GM23338 (cell line): ENCODE results near the gene TREML4.

Experiments used
- CREB1 ChIP-seq: fragments of 250-450 bp; sonication (Bioruptor Pico); IDR thresholded peaks from 2 replicates; pipeline ENCODE4 v1.5.0; 2020; ENCODE audit warnings: low read depth, mild to moderate bottlenecking, moderate library complexity
- EZH2 ChIP-seq: fragments of 200-600 bp; sonication (generic); IDR thresholded peaks from one replicate; pipeline ENCODE4 v1.8.0; 2017; ENCODE audit warnings: antibody characterized with exemption, mild to moderate bottlenecking, low read depth; ENCODE audit not compliant: unreplicated experiment
- EZH2phosphoT487 ChIP-seq: fragments of 200-600 bp; sonication (generic); IDR thresholded peaks from one replicate; pipeline ENCODE4 v1.8.1; 2018; ENCODE audit warnings: antibody characterized with exemption; ENCODE audit not compliant: unreplicated experiment
- JUNB ChIP-seq: IDR thresholded peaks from one replicate; pipeline ENCODE4 v1.6.1; 2016; ENCODE audit warnings: antibody characterized with exemption; ENCODE audit not compliant: unreplicated experiment
- NANOG ChIP-seq: IDR thresholded peaks from 2 replicates; pipeline ENCODE4 v1.6.1; 2016; ENCODE audit warnings: antibody characterized with exemption, borderline replicate concordance
- POLR2AphosphoS5 ChIP-seq: IDR thresholded peaks from 2 replicates; pipeline ENCODE4 v1.6.1; 2016; ENCODE audit warnings: antibody characterized with exemption, low read depth
- STAT1 ChIP-seq: IDR thresholded peaks from one replicate; pipeline ENCODE4 v1.6.1; 2016; ENCODE audit warnings: antibody characterized with exemption; ENCODE audit not compliant: unreplicated experiment
- ZNF114 ChIP-seq: fragments of 250-450 bp; sonication (Bioruptor Pico); IDR thresholded peaks from 2 replicates; pipeline ENCODE4 v1.5.0; 2020; ENCODE audit warnings: mild to moderate bottlenecking, moderate library complexity
- ZNF331 ChIP-seq: fragments of 250-450 bp; sonication (Bioruptor Pico); IDR thresholded peaks from 2 replicates; pipeline ENCODE4 v1.5.0; 2020; ENCODE audit warnings: low read depth, mild to moderate bottlenecking, moderate library complexity
- TF ChIP-seq, protein P1 (sequence below), 2 experiments: fragments of 200-600 bp in 1 of 2; sonication (generic) in 1 of 2; conservative IDR thresholded peaks; 2 replicates each; pipeline versions ENCODE4 v1.5.1 to v1.6.1; 2016 to 2017; ENCODE audit warnings: antibody characterized with exemption in 2 of 2, low read depth in 2 of 2, mild to moderate bottlenecking in 2 of 2, moderate library complexity in 1 of 2
- TF ChIP-seq, protein P2 (sequence below): fragments of 250-450 bp; sonication (Bioruptor Pico); IDR thresholded peaks from 2 replicates; pipeline ENCODE4 v1.5.0; 2020; ENCODE audit warnings: mild to moderate bottlenecking, moderate library complexity
- TF ChIP-seq, protein P3 (sequence below): IDR thresholded peaks from one replicate; pipeline ENCODE4 v1.6.1; 2018; ENCODE audit warnings: antibody characterized with exemption; ENCODE audit not compliant: unreplicated experiment
- TF ChIP-seq, protein P4 (sequence below): IDR thresholded peaks from 2 replicates; pipeline ENCODE4 v1.6.1; 2016; ENCODE audit warnings: antibody characterized with exemption

DNA sequence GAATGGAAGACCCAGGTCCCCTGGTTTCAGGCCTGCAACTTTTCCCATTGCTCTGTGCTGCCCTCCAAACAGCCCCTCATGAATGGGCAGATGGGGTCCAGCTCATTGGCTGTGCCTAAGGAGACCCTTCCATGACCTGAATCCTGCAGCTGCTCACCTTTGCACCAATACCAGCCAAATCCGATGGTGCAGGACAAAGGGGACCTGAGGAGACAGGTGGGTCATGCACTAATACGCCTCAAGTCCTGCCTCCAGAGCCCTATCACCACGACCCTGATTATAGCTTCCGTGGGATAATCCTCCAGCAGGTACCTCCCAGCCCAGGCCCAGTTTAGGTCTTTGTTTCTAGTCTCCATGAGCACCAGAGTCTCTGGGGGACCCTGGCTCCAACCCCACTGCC lies 41.6 kb downstream of the TREML4 start:
- TF ChIP-seq, protein P1, sequence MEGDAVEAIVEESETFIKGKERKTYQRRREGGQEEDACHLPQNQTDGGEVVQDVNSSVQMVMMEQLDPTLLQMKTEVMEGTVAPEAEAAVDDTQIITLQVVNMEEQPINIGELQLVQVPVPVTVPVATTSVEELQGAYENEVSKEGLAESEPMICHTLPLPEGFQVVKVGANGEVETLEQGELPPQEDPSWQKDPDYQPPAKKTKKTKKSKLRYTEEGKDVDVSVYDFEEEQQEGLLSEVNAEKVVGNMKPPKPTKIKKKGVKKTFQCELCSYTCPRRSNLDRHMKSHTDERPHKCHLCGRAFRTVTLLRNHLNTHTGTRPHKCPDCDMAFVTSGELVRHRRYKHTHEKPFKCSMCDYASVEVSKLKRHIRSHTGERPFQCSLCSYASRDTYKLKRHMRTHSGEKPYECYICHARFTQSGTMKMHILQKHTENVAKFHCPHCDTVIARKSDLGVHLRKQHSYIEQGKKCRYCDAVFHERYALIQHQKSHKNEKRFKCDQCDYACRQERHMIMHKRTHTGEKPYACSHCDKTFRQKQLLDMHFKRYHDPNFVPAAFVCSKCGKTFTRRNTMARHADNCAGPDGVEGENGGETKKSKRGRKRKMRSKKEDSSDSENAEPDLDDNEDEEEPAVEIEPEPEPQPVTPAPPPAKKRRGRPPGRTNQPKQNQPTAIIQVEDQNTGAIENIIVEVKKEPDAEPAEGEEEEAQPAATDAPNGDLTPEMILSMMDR (conservative IDR thresholded peaks at IDR 0.05; ENCODE audit: low read depth in 2 of 2) = no peak
- no peak for TF ChIP-seq POLR2AphosphoS5
- no peak for TF ChIP-seq EZH2
- no peak for TF ChIP-seq CREB1
- TF ChIP-seq JUNB = no peak
- TF ChIP-seq, protein P2, sequence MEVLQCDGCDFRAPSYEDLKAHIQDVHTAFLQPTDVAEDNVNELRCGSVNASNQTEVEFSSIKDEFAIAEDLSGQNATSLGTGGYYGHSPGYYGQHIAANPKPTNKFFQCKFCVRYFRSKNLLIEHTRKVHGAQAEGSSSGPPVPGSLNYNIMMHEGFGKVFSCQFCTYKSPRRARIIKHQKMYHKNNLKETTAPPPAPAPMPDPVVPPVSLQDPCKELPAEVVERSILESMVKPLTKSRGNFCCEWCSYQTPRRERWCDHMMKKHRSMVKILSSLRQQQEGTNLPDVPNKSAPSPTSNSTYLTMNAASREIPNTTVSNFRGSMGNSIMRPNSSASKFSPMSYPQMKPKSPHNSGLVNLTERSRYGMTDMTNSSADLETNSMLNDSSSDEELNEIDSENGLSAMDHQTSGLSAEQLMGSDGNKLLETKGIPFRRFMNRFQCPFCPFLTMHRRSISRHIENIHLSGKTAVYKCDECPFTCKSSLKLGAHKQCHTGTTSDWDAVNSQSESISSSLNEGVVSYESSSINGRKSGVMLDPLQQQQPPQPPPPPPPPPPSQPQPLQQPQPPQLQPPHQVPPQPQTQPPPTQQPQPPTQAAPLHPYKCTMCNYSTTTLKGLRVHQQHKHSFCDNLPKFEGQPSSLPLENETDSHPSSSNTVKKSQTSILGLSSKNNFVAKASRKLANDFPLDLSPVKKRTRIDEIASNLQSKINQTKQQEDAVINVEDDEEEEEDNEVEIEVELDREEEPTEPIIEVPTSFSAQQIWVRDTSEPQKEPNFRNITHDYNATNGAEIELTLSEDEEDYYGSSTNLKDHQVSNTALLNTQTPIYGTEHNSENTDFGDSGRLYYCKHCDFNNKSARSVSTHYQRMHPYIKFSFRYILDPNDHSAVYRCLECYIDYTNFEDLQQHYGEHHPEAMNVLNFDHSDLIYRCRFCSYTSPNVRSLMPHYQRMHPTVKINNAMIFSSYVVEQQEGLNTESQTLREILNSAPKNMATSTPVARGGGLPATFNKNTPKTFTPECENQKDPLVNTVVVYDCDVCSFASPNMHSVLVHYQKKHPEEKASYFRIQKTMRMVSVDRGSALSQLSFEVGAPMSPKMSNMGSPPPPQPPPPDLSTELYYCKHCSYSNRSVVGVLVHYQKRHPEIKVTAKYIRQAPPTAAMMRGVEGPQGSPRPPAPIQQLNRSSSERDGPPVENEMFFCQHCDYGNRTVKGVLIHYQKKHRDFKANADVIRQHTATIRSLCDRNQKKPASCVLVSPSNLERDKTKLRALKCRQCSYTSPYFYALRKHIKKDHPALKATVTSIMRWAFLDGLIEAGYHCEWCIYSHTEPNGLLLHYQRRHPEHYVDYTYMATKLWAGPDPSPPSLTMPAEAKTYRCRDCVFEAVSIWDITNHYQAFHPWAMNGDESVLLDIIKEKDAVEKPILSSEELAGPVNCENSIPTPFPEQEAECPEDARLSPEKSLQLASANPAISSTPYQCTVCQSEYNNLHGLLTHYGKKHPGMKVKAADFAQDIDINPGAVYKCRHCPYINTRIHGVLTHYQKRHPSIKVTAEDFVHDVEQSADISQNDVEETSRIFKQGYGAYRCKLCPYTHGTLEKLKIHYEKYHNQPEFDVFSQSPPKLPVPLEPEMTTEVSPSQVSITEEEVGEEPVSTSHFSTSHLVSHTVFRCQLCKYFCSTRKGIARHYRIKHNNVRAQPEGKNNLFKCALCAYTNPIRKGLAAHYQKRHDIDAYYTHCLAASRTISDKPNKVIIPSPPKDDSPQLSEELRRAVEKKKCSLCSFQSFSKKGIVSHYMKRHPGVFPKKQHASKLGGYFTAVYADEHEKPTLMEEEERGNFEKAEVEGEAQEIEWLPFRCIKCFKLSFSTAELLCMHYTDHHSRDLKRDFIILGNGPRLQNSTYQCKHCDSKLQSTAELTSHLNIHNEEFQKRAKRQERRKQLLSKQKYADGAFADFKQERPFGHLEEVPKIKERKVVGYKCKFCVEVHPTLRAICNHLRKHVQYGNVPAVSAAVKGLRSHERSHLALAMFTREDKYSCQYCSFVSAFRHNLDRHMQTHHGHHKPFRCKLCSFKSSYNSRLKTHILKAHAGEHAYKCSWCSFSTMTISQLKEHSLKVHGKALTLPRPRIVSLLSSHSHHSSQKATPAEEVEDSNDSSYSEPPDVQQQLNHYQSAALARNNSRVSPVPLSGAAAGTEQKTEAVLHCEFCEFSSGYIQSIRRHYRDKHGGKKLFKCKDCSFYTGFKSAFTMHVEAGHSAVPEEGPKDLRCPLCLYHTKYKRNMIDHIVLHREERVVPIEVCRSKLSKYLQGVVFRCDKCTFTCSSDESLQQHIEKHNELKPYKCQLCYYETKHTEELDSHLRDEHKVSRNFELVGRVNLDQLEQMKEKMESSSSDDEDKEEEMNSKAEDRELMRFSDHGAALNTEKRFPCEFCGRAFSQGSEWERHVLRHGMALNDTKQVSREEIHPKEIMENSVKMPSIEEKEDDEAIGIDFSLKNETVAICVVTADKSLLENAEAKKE (CRISPR knock-in tag) = no peak
- no peak for TF ChIP-seq EZH2phosphoT487
- TF ChIP-seq, protein P3, sequence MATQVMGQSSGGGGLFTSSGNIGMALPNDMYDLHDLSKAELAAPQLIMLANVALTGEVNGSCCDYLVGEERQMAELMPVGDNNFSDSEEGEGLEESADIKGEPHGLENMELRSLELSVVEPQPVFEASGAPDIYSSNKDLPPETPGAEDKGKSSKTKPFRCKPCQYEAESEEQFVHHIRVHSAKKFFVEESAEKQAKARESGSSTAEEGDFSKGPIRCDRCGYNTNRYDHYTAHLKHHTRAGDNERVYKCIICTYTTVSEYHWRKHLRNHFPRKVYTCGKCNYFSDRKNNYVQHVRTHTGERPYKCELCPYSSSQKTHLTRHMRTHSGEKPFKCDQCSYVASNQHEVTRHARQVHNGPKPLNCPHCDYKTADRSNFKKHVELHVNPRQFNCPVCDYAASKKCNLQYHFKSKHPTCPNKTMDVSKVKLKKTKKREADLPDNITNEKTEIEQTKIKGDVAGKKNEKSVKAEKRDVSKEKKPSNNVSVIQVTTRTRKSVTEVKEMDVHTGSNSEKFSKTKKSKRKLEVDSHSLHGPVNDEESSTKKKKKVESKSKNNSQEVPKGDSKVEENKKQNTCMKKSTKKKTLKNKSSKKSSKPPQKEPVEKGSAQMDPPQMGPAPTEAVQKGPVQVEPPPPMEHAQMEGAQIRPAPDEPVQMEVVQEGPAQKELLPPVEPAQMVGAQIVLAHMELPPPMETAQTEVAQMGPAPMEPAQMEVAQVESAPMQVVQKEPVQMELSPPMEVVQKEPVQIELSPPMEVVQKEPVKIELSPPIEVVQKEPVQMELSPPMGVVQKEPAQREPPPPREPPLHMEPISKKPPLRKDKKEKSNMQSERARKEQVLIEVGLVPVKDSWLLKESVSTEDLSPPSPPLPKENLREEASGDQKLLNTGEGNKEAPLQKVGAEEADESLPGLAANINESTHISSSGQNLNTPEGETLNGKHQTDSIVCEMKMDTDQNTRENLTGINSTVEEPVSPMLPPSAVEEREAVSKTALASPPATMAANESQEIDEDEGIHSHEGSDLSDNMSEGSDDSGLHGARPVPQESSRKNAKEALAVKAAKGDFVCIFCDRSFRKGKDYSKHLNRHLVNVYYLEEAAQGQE = no peak
- no peak for TF ChIP-seq NANOG
- TF ChIP-seq, protein P4, sequence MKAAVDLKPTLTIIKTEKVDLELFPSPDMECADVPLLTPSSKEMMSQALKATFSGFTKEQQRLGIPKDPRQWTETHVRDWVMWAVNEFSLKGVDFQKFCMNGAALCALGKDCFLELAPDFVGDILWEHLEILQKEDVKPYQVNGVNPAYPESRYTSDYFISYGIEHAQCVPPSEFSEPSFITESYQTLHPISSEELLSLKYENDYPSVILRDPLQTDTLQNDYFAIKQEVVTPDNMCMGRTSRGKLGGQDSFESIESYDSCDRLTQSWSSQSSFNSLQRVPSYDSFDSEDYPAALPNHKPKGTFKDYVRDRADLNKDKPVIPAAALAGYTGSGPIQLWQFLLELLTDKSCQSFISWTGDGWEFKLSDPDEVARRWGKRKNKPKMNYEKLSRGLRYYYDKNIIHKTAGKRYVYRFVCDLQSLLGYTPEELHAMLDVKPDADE = no peak
- TF ChIP-seq ZNF114 (CRISPR knock-in tag) = no peak
- TF ChIP-seq ZNF331 (CRISPR knock-in tag) = no peak
- TF ChIP-seq STAT1 = no peak
